Epidermal melanocyte (primary cell): Measurements from ENCODE around the gene ADIRF.
"Not testable (repeated sequence)": the region's sequence is repeated elsewhere in the genome, so short reads cannot be mapped to it uniquely, and the experiment has no call there.

Experiments used
- DNase-seq: peaks from one replicate; pipeline ENCODE4 v3.0.0; 2011; ENCODE audit warnings: low spot score; ENCODE audit not compliant: insufficient read length

Gene ADIRF

DNA sequence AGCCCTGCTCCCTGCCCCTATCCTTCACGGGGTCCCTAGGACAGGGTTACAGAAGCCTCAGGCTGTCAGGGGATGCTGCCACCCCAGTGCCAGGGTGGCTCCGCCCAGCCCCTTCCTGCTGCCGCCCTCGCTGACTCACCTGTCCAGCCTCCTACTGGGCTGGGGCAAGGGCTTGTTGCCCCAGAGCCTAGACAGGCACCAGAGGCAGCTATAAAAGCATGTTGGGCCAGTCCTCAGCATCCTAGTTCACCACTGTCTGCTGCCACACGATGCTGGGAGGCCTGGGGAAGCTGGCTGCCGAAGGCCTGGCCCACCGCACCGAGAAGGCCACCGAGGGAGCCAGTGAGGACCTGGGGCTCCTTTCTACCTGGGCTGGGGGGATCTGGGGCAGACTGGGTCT, 51.8 kb downstream of the ADIRF start, which contains the start of gene FAM25A:
Gene FAM25A, plus strand, starts transcription at position 239 of the 400 bp plus-strand sequence. Its CDS starts 31 bp downstream, at position 270.
- not testable (repeated sequence) for DNase-seq
